GM21619 (cell line): Measurements from ENCODE around the gene SRR.
A peak's percentile ranks its signal among the peaks of the same experiment; 100 is the strongest.
"Not testable (repeated sequence)": the region's sequence is repeated elsewhere in the genome, so short reads cannot be mapped to it uniquely, and the experiment has no call there.

Source experiments
- ATAC-seq: cut with Tn5 transposase; IDR thresholded peaks from one replicate; pipeline ENCODE4 v1.9.1; 2021; ENCODE audit not compliant: unreplicated experiment

The SRR gene

DNA sequence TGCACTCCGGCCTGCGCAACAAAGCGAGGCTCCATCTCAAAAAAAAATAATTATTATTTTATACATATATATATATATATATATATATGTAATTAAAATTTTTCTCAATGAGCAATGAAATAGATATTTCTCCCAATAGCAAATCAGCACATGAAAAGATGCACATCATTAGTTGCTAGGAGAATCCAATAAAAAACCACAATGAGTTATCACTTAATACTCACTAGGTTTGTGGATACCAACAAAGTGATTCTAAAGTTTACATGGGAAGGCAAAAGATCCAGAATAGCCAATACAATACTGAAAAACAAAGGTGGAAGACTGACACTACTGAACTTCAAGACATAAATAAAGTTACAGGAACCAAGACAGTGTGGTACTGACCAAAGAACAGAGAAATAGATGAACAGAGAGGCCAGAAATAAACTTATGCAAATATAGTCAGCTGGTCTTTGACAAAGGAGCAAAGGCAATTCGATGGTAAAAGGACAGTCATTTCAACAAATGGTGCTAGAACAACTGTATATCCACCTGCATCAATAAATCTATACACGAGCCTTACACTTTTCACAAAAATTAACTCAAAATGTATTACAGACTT is 13.8 kb upstream of the SRR start:
- no peak for ATAC-seq

DNA sequence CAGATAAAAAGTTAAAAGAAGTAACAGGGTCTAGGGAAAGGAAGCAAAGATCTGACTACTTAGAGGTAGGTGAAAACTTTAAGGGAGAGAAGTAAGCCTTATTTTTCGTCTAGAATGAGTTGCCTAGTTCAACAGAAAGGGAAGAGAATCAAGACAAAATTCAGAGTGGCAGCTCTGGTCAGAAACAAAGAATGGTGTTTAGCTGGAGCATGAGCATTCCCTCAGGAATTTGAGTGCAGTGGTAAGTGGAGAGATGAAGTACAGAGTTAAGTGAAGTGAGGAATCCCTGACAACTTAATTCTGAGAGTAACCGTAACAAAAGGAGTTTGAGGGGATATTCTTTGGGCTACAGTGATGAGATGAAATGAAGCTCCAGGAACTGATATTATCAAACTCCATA is 11.7 kb upstream of the SRR start:
- ATAC-seq, result no peak

DNA sequence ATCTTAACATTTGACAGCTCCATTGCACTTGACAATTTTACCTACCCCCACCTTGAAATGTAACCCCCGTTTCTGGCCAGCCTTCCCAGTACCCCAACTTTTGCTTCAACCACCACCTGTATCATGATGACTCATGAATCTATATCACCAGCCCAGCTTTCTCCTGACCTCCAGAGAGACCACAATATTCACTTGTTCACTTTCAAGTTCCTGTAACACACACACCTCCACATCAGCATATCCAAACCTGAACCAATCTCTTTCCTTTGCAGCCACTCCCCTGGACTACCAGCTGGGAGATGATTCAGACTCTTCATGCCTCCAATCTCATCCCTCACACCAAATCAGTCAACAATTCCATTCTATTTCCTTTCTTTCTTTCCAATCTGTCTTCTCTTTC is 8.2 kb upstream of the SRR start:
- ATAC-seq, result no peak

DNA sequence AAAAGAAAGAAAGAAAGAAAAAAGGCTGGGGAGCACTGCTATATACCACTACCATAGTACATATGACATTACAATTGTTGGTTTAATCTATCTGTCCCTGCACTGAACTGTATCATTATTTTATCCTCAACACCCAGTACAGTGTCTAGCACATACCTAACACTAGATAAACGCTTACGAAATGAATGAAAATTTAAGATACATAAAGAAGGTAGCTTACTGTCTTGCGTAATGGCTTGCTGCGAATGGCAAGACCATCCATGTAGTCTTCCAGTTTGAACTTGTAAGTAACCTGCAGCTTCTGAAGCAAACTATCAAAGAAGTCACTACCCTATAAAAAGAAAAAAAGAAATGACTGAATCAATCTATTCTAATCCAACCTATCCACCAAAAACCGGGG is 6.7 kb upstream of the SRR start:
- no peak for ATAC-seq

DNA sequence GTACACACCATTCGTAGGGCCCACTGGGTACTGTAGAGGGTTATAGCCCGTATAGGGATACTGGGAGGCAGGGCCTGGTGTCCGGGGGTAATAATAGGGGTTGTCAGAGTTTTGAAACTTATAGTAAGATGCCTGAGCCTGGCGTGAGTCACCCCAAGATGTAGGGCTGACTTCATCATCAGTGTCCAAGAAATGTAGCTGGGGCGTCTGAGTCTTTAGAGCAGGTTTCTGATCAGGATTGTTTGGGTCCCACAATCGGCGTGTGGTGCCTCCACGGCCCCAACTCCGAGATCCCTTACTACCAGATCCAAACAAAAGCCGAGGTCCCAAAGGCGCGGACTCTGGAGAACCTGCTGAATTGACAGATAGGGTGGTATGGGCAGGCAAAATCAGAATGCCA is 4.6 kb upstream of the SRR start:
- no peak for ATAC-seq

DNA sequence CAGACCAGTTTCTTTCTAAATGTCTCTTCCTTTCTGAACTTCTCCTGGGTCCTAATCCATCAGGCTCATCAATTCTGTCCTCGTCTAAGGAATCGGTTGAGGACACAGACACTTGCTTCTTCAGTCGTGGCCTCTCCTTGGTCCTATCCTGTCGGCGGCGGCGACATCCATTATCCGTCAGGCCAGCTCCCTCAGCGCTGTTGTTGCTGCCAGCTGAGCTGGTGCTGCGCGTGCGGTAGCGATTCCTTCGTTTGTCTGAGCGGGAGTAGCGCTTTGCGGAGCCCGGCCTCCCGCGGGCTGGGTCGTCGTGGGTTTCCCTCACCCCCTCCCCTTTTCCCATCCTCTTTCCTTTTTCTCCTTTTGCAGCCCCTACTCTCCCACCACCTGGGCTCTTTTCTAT is 4.0 kb upstream of the SRR start:
- no peak for ATAC-seq

DNA sequence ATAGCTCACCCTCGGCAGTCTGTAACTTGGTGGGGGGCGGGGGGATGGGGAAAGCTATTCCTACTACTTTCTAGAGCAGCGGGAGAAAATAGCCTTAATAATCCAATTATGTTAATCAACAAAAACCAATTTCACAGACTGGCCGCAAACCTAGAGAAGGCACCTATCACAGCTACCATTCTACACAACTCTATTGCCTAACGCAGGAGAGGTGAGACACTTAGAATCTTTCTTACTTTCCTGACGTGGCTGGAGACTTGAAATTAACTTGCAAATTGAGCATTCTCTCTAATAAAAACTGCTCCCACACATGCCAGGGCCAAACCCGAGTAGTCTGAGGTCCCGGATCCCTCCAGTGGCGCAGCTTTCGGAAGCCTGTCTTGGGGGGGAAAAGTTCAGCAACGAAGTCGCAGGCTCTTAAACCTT is 959 bp upstream of the SRR start:
- ATAC-seq, result no peak

DNA sequence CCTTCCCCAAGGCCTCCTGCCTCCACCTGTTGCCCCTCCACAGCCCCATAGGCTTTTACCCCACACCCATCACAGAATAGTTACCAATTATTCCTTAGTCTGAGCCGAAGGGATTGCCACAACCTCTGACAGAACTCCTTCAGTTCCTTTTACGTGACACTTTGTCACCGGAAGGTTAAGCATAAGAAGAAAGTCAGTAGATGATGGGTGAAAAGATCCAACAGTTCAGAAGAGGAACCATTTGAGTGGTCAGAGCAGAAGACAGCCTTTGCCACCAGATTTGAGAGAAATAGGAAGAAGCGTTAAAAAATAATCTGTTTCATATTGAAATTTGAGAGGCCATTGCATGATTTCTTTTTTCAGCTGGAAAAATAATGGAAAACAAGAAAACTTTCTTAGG is 1.2 kb downstream of the SRR start:
- ATAC-seq, result no peak

DNA sequence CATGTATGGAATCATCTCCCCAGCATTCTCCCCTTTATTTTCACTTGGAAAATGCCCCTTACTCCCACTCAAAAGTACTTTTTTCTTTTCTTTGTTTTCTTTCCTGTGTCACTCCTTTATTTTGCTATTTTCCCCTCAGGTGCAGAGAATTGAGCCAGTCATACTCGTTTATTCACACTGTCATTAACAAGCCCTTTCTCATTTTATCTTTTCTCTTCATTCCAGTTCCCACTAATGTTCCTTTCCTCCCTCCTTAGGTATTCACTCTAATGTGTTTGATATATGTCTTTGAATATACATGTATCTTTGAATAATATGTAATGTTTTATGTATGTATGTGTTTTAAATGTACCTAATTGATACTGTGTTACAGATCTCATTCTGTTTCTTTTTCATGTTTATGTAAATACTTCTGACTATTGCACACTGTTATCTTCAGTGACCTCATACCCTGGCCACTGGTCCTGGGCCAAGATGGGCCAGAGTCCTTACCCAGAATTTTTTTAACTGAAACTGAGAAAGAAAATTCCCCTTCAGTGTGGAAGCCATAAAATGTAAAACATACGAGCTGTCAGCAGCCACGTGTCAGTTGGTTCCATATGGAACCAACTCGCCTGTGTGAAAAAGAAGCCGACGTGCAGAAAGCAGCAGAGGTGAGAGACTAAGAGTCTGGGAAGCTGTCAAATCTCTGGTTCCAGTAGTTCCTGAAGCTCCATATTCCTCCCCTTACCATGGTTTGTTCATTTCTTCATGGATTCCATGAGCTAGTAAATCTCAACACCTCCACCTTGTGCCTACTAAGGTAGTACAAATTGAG is 5.8 kb downstream of the SRR start:
- no peak for ATAC-seq

DNA sequence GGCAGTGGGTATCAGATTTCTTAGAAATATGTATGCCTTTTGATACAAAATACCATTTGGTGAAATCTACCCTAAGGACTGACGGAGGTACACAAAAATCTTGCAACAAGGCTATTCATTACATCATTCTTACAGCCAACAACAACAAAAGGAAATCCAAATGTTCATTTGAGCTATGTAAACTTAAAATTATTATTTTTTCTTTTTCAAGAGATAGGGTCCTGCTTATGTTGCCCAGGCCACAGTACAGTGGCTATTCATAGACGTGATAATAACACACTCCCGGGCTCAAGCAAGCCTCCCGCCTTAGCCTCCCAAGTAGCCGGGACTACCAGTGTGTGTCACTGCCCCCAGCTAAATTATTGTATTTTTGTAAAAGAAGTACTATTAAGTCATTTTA is 9.0 kb downstream of the SRR start:
- no peak for ATAC-seq

DNA sequence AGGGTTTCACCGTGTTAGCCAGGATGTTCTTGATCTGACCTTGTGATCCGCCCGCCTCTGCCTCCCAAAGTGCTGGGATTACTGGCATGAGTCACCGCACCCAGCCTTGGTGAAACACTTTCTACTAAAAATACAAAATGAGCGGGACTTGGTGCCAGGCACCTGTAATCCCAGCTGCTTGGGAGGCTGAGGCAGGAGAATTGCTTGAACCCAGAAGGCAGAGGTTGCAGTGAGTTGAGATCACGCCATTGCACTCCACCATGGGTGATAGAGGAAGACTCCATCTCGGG is 13.1 kb downstream of the SRR start:
- ATAC-seq, result not testable (repeated sequence)

DNA sequence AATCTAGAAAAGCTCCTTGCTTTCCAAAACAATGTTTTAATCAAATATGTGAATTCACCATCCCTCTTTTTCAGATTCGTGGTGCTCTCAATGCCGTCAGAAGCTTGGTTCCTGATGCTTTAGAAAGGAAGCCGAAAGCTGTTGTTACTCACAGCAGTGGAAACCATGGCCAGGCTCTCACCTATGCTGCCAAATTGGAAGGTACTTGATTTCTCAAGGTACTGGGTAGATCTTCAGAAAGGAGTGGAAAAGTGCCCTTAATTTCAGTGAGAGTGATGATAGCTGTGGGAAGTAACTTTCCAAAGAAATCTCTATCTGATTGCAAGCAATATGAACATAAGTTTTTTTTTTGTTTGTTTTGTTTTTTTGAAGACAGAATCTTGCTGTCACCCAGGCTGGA is 14.0 kb downstream of the SRR start:
- ATAC-seq, result no peak

DNA sequence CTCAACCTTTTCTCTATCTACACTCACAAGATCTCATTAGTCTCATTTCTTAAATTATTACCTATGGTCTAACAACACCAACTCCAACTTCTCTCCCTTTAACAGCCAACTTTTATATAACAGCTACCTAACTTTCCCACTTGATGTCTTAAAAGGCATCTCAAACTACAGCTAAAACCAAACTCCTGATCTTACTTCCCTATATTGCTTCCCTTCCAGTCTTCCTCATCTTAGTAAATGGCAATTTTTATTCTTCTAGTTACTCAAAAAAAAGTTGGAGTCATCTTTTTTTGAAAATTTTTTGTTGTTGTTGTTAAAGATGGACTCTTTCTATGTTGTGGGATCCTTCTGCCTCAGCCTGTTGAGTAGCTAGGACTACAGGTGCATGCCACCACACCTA is 15.3 kb downstream of the SRR start:
- ATAC-seq, result no peak

DNA sequence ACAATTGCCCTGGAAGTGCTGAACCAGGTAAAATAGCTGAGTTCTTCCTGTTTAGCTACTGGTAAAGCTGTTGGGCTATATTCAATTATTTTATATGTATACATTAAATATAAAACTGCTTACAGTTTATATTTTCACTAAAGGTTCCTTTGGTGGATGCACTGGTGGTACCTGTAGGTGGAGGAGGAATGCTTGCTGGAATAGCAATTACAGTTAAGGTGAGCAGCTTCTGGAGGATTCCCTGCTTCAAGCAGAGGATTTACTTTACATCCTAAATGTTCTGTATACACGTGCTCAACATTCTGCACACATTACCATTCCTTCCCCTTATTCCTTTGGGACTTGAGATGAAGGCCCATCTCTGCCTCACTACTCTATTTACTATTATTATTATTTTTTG is 17.6 kb downstream of the SRR start:
- ATAC-seq, result no peak

DNA sequence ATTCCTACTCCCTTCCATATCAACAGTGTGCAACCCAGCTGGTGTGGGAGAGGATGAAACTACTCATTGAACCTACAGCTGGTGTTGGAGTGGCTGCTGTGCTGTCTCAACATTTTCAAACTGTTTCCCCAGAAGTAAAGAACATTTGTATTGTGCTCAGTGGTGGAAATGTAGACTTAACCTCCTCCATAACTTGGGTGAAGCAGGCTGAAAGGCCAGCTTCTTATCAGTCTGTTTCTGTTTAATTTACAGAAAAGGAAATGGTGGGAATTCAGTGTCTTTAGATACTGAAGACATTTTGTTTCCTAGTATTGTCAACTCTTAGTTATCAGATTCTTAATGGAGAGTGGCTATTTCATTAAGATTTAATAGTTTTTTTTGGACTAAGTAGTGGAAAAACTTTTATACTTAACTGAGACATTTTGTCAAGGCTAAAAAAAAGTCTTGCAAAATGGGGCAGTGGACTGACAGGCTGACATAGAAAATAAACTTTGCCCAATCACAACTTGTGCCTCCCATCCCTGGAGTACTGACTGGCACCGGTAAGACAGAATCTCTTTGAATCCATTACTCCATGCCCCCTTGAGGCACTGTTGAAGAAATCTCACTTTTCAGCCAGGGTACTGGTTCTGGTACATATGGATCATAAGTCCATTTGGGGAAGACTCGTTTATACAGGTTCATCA is 20.0 kb downstream of the SRR start:
- no peak for ATAC-seq

DNA sequence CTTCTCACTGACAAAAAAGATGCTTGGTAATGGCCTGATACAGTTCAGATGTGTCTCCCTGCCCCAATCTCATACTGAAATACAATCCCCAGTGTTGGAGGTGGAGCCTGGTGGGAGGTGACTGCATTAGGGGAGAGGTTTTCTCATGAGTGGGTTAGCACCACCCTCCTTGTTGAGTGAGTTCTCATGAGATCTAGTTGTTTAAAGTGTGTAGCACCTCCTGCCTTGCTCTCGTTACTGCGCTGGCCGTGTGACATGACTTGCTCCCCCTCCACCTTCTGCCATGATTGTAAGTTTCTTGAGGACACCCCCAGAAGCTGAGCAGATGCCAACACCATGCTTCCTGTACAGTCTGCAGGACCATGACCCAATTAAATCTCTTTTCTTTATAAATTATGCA is 27.6 kb downstream of the SRR start:
- ATAC-seq, result no peak

DNA sequence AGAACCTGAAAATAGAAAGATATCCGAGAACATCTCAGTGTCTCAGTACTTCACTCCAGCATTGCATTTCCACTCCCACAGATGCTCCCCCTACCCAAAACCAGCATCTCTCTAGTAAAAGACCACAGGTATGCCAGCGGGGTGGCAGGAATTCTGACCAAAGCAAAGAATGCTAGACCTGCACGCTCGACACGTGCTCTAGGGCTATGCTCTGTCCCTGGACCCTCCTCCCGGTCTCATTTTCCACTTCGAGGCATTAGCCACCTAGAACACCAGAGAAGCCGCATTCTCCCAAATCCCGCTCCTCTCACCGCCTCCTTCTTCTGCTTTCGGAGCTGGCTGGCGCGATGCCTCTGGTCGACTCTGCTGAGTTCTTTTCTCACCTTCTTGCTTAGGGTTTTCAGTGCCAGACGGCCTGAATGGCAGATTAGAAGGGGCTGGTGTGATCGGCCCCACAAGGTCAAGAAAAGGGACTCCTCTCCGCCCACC is 32.0 kb downstream of the SRR start:
- no peak for ATAC-seq

DNA sequence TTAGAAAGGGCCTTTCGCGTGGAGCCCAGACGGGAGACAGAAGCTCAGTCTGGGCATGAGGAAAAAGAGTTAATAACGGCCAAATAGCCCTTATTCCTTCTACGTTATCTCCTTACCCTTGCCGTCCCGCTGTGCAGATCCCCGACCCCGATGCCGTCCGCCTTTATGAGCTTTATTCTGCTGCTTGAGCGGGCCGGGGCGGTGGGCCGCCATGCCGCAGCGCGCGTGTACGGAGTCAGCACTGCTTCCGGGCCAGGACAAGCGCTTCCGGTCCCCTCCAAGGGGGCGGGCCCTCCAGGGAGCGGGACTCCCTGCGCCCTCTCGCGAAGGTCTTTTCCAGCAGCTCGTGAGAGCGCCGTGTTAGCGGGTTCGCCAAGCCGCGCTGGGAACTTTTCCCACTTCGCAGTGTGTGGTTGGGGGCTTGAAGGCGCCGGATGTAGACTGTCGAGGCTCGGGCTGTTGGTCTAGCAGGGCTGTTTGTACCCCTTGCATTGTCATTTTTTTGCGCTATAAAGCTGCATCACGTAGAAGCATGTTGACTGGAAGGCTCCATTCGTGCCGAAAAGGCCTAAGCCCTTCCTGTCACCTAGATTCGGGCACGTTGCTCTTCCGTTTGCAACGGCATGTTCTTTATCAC is 32.6 kb downstream of the SRR start, which contains the start of gene TSR1:
TSS of gene TSR1 (minus strand) at position 243 of the 637 bp plus-strand sequence. CDS start at position 213, 30 bp downstream.
- peak; percentile 74 for ATAC-seq

DNA sequence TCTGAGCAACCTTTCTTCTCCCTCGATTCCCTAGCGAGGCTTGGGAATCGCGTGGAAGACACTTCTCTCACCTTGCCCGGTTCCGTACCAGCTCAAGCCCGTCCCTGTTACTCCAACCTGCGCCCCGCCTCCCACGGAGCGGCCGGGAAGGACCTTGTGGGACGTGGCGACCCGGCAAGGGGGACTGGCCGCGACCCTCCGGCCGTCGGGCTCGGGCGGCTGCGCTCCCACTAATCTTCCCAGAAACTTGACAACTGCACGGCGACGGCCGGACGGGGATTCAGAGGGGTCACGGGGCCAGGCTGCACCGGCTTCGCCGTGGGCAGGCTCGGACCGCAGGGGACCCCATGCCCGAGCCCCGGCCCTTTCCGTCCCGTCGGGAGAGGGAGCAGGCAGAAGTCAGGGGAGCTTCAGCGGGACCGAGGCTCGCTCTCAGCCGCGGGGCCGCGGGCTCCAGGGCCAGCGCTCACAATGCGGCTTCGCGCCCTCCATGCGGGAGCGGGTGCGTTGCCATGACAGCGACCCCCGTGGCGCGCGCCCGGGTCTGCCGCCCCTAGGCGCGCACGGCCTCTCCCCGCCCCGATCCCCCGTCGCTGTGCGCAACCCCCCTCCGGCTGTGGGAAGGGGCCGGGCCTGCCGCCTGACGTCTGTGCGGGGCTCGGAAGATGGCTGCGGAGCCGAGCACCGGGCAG is 33.2 kb downstream of the SRR start, which contains the start of gene SGSM2:
TSS of gene SGSM2 (plus strand) at position 650 of the 692 bp plus-strand sequence. CDS start 188 bp downstream, outside the sequence.
- peak; percentile 32 for ATAC-seq

DNA sequence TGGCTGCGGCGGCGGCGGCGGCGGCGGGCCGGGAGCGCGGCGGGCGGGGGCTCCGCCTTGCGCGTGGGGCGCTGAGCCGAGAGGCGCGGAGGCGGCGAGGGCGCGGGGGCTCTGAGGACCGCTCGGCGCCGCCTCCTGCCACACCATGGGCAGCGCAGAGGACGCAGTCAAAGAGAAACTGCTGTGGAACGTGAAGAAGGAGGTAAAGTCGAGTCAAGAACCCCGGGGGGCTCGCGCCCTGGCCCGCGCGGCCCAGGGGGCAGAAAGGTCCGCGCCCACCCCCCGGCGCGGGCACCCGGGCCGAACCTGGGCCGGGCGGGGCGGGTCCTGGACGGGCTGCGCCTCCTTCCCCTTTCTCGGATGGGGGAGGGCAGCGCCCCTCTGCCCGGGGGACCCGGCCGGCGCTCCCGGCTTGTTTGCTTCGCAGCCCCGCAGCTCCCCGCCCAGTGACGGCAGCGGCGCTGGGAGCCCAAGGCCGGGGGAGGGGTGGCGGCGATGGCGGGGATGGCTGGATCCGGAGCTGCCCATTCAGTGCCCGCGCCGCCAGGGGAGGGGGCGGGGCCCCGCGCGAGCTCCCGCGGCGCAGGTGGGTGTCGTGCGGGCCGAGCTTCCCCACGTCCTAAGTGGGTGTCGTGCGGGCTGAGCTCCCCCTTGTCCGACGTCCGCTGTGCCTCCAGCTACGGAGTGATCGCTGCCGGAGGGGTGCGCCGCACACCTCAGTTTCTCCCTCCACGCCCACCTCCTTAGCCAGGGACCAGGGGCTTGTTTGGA is 34.0 kb downstream of the SRR start:
- peak; percentile 23 for ATAC-seq
